BE2C (cell line): ENCODE measurements around the gene RBP3.

Source experiments
- DNase-seq: peaks from one replicate; pipeline ENCODE4 v3.0.0-alpha.2; 2020
- H3K27me3 ChIP-seq: fragments of 250-450 bp; sonication (Bioruptor Pico); 2 replicates; pipeline ENCODE4 v1.5.1; 2020; ENCODE audit warnings: mild to moderate bottlenecking
- H3K36me3 ChIP-seq: fragments of 250-450 bp; sonication (Bioruptor Pico); 2 replicates; pipeline ENCODE4 v1.5.1; 2020; ENCODE audit warnings: mild to moderate bottlenecking
- H3K4me1 ChIP-seq: fragments of 250-450 bp; sonication (Bioruptor Pico); 2 replicates; pipeline ENCODE4 v1.5.1; 2020
- H3K4me3 ChIP-seq: 2 replicates; pipeline ENCODE4 v1.5.1; 2011; ENCODE audit warnings: low read depth, low read length
- H3K9me3 ChIP-seq: fragments of 250-450 bp; sonication (Bioruptor Pico); 2 replicates; pipeline ENCODE4 v1.5.1; 2020
- CTCF ChIP-seq: IDR thresholded peaks from 2 replicates; pipeline ENCODE4 v1.5.1; 2012; ENCODE audit warnings: mild to moderate bottlenecking, low read depth, low read length

The RBP3 gene

DNA sequence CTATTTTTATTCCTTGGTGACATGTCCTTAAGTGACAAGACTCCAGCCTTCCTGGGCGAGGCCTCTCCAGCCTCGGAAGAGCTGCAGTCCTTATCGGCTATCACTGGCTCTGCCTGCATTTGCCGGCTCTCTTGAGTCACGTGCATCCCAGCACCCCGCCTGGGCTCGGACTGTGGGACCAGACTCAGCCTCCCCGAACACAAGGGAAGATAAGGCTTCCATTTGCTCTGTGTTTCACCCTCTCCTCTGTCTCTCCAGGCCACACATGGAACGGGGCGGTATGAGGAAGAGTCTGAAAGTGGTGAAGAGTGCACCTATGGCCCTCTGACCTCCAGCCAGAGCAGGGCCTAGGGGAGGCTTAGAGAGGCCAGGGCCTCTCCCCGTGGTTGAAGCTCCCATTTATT lies 21.2 kb upstream of the RBP3 start:
- TF ChIP-seq CTCF, result no peak
- no peaks in the 10 kb centered on the region for H3K9me3 ChIP-seq
- no peak overlapping the region for H3K4me3 ChIP-seq
- H3K27me3 ChIP-seq, result no peaks in the 10 kb centered on the region
- peak; percentile 62 for DNase-seq
- H3K4me1 ChIP-seq, result peaks cover 7% of the 10 kb centered on the region
- H3K36me3 ChIP-seq, result no peaks in the 10 kb centered on the region

DNA sequence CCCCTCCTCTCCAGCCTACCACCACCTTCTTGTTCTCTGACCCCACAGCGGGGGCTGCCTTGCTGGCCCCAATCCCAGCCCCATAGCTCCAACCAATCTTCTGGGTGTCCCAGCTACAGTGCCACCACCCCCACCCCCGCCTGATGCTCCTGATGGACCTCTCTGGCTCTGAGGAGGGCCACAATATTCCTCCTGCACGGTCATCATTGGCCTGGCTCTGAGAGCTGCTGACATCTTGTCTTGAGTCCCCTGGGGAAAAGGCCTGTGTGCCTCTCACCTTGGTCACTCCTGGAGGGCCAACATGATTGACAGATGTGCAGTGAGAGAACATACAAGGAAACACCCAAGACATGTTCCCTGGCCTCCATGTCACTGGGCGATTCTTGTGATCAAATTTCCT lies 18.3 kb upstream of the RBP3 start:
- H3K4me3 ChIP-seq, result no peak overlapping the region
- no peaks in the 10 kb centered on the region for H3K36me3 ChIP-seq
- H3K4me1 ChIP-seq, result peaks cover 7% of the 10 kb centered on the region
- H3K27me3 ChIP-seq, result no peaks in the 10 kb centered on the region
- DNase-seq, result no peak
- H3K9me3 ChIP-seq, result no peaks in the 10 kb centered on the region
- TF ChIP-seq CTCF, result no peak

- H3K9me3 ChIP-seq, result no peaks in the 10 kb centered on the region
- DNase-seq, result no peak
- no peak for TF ChIP-seq CTCF
- H3K4me3 ChIP-seq, result no peak overlapping the region
- no peaks in the 10 kb centered on the region for H3K36me3 ChIP-seq
- H3K27me3 ChIP-seq, result no peaks in the 10 kb centered on the region
- peaks cover 7% of the 10 kb centered on the region for H3K4me1 ChIP-seq
Observed at GRCh38 chr10:47330366-47330765, 17.8 kb upstream of the RBP3 start.

DNA sequence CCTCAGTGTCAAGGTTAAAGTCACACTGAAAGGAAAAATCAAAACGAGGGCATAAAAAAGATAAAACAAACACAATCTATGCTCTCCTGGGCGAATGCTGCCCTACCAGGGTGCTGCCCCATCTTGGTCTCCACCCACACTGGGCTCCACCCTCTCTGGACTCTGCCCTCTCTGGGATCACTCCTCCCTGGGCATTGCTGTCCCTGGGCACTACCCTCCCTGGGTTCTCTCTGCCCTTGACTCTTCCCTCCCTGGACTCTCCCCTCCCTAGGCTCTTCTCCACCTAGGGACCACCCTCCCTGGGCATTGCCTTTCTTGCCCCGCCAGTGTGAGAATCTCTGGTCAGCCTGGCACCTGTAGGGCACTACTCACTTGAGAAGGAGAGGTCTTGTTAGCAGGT lies 17.4 kb upstream of the RBP3 start:
- H3K4me3 ChIP-seq, result no peak overlapping the region
- H3K4me1 ChIP-seq, result peaks cover 7% of the 10 kb centered on the region
- no peaks in the 10 kb centered on the region for H3K9me3 ChIP-seq
- H3K36me3 ChIP-seq, result no peaks in the 10 kb centered on the region
- DNase-seq, result no peak
- no peaks in the 10 kb centered on the region for H3K27me3 ChIP-seq
- no peak for TF ChIP-seq CTCF

- Histone ChIP-seq H3K4me3 (no peak overlapping the region), H3K4me1 (peaks cover 3% of the 10 kb centered on the region)
Observed at GRCh38 chr10:47331491-47331890, 16.7 kb upstream of the RBP3 start.

DNA sequence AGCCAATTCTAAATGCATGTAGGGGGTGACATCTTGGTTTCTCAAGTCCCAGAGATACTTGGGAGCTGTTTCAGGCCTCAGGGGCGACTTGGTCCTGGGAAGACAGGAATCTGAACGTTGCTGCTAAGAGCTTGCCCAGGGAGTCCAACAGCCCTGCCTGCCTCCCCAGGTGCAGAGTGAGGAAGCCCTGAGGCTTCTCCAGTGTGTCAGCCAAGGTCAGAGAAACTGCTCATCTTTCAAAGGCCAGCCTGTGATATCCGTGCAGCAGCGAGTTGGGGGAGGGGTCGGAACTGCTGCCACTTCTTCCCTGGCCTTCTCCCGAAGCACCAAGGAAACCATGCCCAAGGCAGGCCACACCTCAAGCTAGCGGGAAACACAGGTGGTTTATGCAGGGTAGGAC lies 16.2 kb upstream of the RBP3 start:
- H3K36me3 ChIP-seq, result no peaks in the 10 kb centered on the region
- no peak for TF ChIP-seq CTCF
- no peaks in the 10 kb centered on the region for H3K27me3 ChIP-seq
- H3K4me1 ChIP-seq, result no peaks in the 10 kb centered on the region
- no peak overlapping the region for H3K4me3 ChIP-seq
- no peak for DNase-seq
- H3K9me3 ChIP-seq, result no peaks in the 10 kb centered on the region

More at GRCh38 chr10:47331491-47331890, 16.7 kb upstream of the RBP3 start:
- TF ChIP-seq CTCF, result no peak
- no peaks in the 10 kb centered on the region for H3K9me3 ChIP-seq
- no peaks in the 10 kb centered on the region for H3K36me3 ChIP-seq
- DNase-seq, result no peak
- no peaks in the 10 kb centered on the region for H3K27me3 ChIP-seq
